ENCODE measurements around the gene ERI3. TPM values are rescaled to one million over a fixed set of nuclear protein-coding genes. Genes with fewer than 3 reads are reported as not detected.

ERI3 gene
- total RNA-seq, 1 donor from 2014 or later: 31.0 TPM

GRCh38 chr1:44264451-44264771 is 90.6 kb downstream of the ERI3 start:
- Histone ChIP-seq H3K27ac (no peak overlapping the region), H3K9ac (no peak overlapping the region), H3F3A (ENCODE audit: low read depth) (peaks cover 23% of the 10 kb centered on the region), H3K36me3 (no peaks in the 10 kb centered on the region), H3K4me2 (no peak overlapping the region), H3K4me1 (peaks cover 21% of the 10 kb centered on the region), H3K27me3 (no peaks in the 10 kb centered on the region), H3K9me3 (ENCODE audit: low read depth) (no peaks in the 10 kb centered on the region), H3K79me2 (ENCODE audit: low read depth) (peaks cover 3% of the 10 kb centered on the region), H4K20me1 (ENCODE audit: low read depth) (peaks cover 46% of the 10 kb centered on the region), H3K4me3 (no peak overlapping the region), H2AFZ (replicated peaks) (no peak overlapping the region)
- DNase-seq (ENCODE audit: low spot score): no peak
- Mint-ChIP-seq H3K27me3 (ENCODE audit: insufficient read depth, low read depth) (no peaks in the 10 kb centered on the region), H3K4me3 (no peak overlapping the region), H3K4me1 (peaks cover 22% of the 10 kb centered on the region), H3K27ac (no peak overlapping the region), H3K9me3 (no peaks in the 10 kb centered on the region), H3K36me3 (peaks cover 5% of the 10 kb centered on the region)
- no peak for TF ChIP-seq CTCF (IDR thresholded peaks at IDR 0.05)
- TF ChIP-seq EZH2phosphoT487 (IDR thresholded peaks at IDR 0.05): no peak
- no peak for TF ChIP-seq EZH2 (IDR thresholded peaks at IDR 0.05)

- no peaks in the 10 kb centered on the region for H3K9me3 Mint-ChIP-seq
- Histone ChIP-seq H4K20me1 (ENCODE audit: low read depth) (peaks cover 44% of the 10 kb centered on the region), H3K9me3 (ENCODE audit: low read depth) (no peaks in the 10 kb centered on the region), H3K4me2 (no peak overlapping the region), H3K27me3 (no peaks in the 10 kb centered on the region), H3K27ac (no peak overlapping the region), H2AFZ (replicated peaks) (no peak overlapping the region), H3K4me1 (peaks cover 21% of the 10 kb centered on the region), H3K9ac (no peak overlapping the region), H3F3A (ENCODE audit: low read depth) (peaks cover 23% of the 10 kb centered on the region), H3K4me3 (no peak overlapping the region), H3K36me3 (no peaks in the 10 kb centered on the region), H3K79me2 (ENCODE audit: low read depth) (peaks cover 3% of the 10 kb centered on the region)
- peaks cover 23% of the 10 kb centered on the region for H3K4me1 Mint-ChIP-seq
- TF ChIP-seq EZH2 (IDR thresholded peaks at IDR 0.05) (no peak), CTCF (IDR thresholded peaks at IDR 0.05) (no peak), EZH2phosphoT487 (IDR thresholded peaks at IDR 0.05) (no peak)
- H3K27me3 Mint-ChIP-seq (ENCODE audit: insufficient read depth, low read depth): no peaks in the 10 kb centered on the region
- no peak overlapping the region for H3K4me3 Mint-ChIP-seq
- no peak for DNase-seq (ENCODE audit: low spot score)
- no peak overlapping the region for H3K27ac Mint-ChIP-seq
- peaks cover 2% of the 10 kb centered on the region for H3K36me3 Mint-ChIP-seq
Measured at GRCh38 chr1:44263568-44264450, 91.2 kb downstream of the ERI3 start.

GRCh38 chr1:44262816-44263567 is 92.1 kb downstream of the ERI3 start:
- no peak overlapping the region for H3K27ac Mint-ChIP-seq
- Histone ChIP-seq H3K36me3 (no peaks in the 10 kb centered on the region), H3K4me2 (no peak overlapping the region), H3K79me2 (ENCODE audit: low read depth) (peaks cover 3% of the 10 kb centered on the region), H3K9ac (no peak overlapping the region), H4K20me1 (ENCODE audit: low read depth) (peaks cover 44% of the 10 kb centered on the region), H3K9me3 (ENCODE audit: low read depth) (no peaks in the 10 kb centered on the region), H3K4me1 (peaks cover 23% of the 10 kb centered on the region), H3K27me3 (no peaks in the 10 kb centered on the region), H3K4me3 (no peak overlapping the region), H2AFZ (replicated peaks) (no peak overlapping the region), H3K27ac (no peak overlapping the region), H3F3A (ENCODE audit: low read depth) (peaks cover 23% of the 10 kb centered on the region)
- H3K27me3 Mint-ChIP-seq (ENCODE audit: insufficient read depth, low read depth): no peaks in the 10 kb centered on the region
- TF ChIP-seq EZH2phosphoT487 (IDR thresholded peaks at IDR 0.05) (no peak), EZH2 (IDR thresholded peaks at IDR 0.05) (no peak), CTCF (IDR thresholded peaks at IDR 0.05) (no peak)
- no peak for DNase-seq (ENCODE audit: low spot score)
- H3K4me1 Mint-ChIP-seq: peaks cover 27% of the 10 kb centered on the region
- H3K9me3 Mint-ChIP-seq: no peaks in the 10 kb centered on the region
- H3K36me3 Mint-ChIP-seq: peaks cover 2% of the 10 kb centered on the region
- H3K4me3 Mint-ChIP-seq: no peak overlapping the region
